HG03280 (cell line): ENCODE data around the gene FRZB.
"Not testable (repeated sequence)": the region's sequence is repeated elsewhere in the genome, so short reads cannot be mapped to it uniquely, and the experiment has no call there.

Experiments
- ATAC-seq: cut with Tn5 transposase; IDR thresholded peaks from one replicate; pipeline ENCODE4 v1.9.1; 2021; ENCODE audit warnings: mild to moderate bottlenecking, moderate library complexity; ENCODE audit not compliant: unreplicated experiment

Gene FRZB

GRCh38 chr2:182890773-182891378, 24.4 kb upstream of the FRZB start:
- ATAC-seq: no peak

DNA sequence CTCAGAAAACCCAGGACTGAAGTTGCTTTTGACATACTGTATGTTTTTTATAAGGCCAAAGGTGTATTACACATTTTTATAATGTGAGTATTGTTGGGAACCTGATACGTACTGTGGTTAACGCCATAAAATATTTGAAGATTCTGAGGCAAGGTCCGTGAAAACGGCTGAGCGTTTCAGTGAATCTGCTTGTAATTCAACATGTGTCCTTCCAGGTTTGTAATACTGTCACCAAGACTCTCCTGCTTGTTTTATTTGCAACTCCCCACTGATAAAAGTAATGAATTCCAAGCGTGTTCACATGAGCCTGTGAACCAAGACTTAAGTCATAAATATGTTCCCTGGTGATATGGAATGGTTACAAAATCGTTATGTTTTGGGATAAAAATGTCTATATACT, 23.9 kb upstream of the FRZB start:
- ATAC-seq: no peak

GRCh38 chr2:182887753-182888415, 21.4 kb upstream of the FRZB start:
- ATAC-seq: peak; percentile 60

DNA sequence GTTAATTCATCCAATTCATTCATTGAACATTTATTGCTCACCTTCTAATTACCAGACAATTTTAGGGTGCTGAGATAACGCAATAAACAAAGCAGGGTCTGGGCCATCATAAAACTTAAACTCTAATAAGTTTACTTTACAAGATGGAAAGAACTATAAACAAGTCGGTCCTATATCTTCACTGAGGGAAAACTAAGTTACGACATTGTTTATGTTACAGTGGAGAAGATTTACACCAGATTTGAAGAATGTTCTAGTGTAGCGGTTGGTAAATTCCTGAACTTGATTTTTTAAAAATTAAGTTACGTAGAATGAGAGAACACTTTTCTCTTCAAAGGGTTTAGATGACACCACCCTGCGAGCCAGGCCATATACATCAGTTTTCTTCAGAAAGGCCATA, 20.7 kb upstream of the FRZB start:
- no peak for ATAC-seq

DNA sequence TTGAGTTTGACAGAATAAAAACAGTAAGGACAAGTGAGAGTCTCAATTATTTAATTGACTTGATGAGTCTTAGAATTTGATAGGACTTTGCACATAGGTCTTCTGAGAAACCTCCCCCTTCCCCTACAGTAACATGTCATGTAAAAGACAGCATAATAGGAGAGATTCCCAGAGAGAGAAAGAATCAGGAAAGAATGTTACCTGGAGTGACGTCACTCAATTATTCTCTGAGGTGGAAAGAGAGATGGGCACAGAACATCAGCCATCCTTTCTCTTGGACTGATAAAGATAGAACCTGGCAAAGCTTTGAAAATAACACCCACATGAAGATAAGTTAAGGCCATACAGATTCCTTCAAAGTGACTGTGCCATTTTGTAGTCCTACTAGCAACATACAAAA, 19.3 kb upstream of the FRZB start:
- ATAC-seq: no peak

DNA sequence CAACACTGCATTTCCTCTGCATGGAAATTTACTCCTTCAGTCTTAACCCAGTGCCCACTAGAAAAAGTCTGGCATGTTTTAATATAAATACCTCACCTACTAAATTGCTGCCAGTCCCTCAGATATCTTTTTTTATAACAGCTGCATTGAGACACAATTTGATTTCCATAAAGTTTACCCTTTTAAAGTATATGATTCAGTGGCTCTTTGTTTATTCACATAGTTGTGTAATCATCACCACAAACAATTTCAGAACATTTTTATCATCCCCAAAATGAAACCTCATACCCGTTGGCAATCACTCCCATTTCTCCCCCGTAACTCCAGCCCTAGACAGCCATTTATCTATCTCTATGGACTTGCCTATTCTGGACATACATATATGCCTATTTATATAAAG, 17.0 kb upstream of the FRZB start:
- ATAC-seq: no peak

DNA sequence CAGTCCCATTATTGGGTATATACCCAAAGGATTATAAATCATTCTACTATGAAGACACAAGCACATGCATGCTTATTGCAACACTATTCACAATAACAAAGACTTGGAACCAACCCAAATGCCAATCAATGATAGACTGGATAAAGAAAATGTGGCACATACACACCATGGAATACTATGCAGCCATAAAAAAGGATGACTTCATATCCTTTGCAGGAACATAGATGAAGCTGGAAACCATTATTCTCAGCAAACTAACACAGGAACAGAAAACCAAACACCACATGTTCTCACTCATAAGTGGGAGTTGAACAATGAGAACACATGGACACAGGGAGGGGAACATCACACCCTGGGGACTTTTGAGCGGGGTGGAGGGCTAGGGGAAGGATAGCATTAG, 13.7 kb upstream of the FRZB start:
- not testable (repeated sequence) for ATAC-seq

GRCh38 chr2:182876653-182877052, 10.2 kb upstream of the FRZB start:
- not testable (repeated sequence) for ATAC-seq

- ATAC-seq: no peak
Measured at GRCh38 chr2:182870227-182870626, 3.8 kb upstream of the FRZB start.

DNA sequence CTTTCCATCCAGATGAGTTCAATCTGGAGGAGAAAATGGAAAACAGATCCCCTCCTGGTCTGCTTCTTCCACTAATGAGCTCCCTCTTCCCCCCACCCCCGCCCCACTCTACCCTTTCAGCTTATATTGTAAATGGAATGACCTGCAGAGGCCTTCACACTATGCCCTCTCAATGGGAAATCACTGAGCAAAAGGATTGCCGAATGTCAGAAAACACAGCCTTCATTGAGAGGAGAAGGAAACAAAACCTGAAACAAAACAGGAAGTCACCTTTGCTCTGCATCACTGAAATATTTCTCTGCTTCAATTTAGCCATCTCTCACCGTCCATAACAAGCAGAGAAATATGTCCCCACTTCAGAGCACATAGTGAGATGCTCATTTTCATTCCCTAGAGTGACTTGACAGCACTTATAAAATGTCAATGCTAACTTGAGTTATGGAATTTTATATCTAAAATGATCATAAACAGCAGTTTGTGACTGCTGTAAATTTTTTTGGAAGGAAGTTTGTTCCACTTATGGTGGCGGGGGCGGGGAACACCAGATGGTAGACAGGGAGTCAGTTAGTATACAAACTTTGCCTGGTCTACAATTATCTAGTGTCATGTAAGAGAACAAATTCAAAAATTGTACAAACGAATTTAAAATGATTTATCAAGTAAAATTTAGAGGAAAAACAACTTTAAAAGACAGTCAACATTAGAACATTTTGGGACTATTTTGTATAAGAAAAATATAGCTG, 1.8 kb upstream of the FRZB start:
- no peak for ATAC-seq

DNA sequence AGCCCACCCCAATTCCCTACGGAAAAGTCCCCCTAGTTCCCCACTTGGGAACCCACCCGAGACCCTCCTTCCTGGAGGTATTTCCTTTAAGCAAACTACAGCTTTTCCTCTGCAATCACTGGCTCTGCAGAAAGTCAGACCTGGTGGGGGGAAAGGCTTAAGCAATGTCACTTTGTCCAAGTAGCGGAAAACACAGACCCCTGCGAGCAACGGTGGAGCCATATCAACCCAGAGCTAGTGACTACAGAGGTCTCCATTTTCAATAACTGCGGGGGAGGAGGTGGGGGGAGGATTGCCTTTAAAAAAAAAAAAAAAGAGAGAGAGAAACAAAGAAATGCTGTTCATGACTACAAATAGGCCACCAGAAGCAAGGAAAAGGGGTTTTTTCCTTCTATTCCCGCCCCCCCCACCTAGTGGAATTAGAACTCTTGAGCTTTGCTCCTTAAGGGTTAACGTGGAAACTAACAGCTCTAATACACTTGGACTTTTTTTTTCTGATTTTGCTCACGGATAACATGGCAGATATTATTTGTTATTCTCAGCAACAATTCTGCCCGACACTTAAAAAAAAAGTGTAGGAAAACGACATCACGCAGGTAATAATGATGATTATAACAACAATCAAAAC, 1.1 kb upstream of the FRZB start:
- no peak for ATAC-seq

GRCh38 chr2:182866095-182866460, 359 bp downstream of the FRZB start:
- ATAC-seq: no peak

- ATAC-seq: no peak
Measured at GRCh38 chr2:182864949-182865570, 1.4 kb downstream of the FRZB start.

- ATAC-seq: no peak
Measured at GRCh38 chr2:182863642-182864041, 2.8 kb downstream of the FRZB start.

DNA sequence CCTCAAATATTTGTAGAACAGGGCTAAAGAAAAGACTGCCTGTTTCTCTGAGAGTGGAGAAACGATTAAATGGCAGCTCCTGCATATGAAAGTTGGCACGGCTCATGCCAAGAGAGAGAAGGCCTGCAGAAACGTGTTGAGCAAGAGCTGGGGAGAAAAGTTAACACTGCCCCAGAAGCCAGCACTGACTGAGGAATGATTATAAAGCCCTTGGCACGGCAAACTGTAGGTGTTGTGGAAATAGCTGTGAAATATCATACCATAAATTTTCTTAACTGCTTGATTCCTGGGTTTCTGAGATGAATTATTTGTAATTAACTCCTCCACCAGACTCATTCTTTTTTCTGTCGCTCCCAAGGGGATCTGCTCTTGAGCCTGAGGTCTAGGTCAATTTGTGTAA, 4.3 kb downstream of the FRZB start:
- ATAC-seq: no peak

DNA sequence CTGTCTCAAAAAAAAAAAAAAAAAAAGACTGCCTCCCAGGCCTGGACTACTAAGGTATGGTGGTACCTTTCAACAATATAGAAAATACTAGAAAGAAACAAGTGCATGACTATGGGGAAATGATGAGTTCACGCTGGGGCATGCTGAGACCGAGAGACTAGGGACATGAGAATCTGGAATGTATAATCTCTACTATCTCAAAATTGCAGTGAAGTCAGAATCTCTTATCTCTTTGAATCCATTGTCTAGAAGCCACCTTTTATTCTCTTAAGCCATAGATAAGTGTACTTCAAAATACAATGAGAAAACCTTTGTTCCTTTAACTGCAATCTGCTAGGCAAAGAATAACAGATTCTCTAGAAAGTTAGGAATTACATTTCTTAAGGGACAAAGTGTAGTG, 5.6 kb downstream of the FRZB start:
- no peak for ATAC-seq

DNA sequence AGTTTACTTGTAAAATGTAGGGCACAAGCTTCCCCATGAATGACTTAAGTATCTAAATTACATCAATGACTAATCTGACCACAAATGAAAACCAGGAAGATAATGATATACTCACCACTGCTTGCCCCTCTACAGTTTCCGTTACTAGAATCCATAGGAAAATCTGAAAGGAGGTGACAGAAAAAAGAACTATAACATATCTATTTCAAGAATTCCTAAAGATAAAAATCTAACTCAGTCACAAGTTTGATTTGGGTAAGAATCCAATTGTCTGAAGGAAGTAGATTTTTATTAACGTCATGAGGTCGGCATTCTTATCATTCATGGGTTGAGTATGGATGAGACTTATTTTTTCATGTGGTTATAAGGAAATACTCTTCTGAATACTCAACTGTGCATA, 7.8 kb downstream of the FRZB start:
- ATAC-seq: no peak

GRCh38 chr2:182855376-182855775, 11.1 kb downstream of the FRZB start:
- ATAC-seq: no peak

DNA sequence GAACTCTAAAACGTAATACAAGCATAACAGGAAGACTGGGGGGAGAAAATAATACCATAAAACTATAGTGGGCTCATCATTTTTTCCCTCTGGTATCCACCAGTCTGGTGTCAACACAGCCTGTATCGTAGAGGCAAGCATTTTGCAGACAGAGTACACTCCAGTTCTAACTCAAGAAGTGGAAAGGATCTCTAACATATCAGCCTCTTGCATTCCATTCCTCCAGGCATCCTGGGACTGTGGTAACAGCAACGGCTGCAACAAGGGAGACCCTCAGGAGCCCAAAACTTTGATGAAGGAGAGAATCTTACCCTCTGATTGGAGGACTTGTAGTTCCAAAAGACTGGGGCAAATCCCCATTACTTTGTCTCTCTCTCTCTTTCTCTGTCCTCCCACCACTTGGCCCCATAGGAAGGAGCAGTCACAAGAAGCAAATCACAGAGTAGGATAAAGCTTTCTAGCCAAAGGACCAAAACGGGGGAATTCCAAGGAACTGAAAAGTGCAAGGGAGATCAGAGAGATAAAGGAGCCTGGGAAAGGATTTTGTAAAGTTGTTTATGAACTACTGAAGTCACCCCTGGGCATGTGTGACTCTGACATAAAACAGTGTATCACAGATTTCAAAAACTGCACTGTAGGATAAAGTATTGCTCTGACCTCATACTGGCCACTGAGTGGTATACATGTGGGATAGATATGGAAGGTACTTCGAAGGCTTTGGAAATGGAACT, 11.9 kb downstream of the FRZB start:
- ATAC-seq: no peak

DNA sequence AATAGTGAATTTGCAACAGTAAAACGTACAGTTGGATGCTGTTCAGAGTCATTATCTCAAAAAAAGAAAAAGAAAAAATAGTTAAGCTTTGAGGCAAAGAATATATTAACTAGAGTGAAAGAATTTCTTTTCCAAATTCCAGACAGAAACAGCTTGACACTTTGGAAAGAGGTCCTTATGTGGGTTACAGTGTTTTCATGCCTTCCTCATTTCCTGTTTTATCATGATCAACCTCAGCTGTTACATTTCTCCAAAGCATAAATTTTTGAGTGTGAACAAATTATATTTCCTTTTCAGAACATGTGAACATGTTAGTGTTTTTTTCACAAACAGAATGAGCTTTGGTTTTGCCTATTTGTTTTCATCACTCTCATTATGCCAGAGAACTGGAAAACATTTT, 13.6 kb downstream of the FRZB start:
- no peak for ATAC-seq

GRCh38 chr2:182852090-182852489, 14.3 kb downstream of the FRZB start:
- no peak for ATAC-seq
